Omental fat pad (tissue), 4 donors: ENCODE measurements around the gene MMP17. TPM values are rescaled to one million over a fixed set of nuclear protein-coding genes. Genes with fewer than 3 reads are reported as not detected.
"Not testable (repeated sequence)": the region's sequence is repeated elsewhere in the genome, so short reads cannot be mapped to it uniquely, and the experiment has no call there.

Experiments
- ATAC-seq: fragments of 150-250 bp; one replicate; pipeline ENCODE4 v1.9.1; 2016; ENCODE audit warnings: mild to moderate bottlenecking, moderate library complexity; ENCODE audit not compliant: low FRiP score
- DNase-seq: peaks from one replicate; pipeline ENCODE4 v3.0.0-alpha.2; 2019; ENCODE audit warnings: low spot score
- CTCF ChIP-seq, 3 donors: fragments of 450-650 bp; IDR thresholded peaks; one replicate each; pipeline ENCODE4 v1.5.1; 2016 to 2017; ENCODE audit warnings: antibody characterized with exemption in 3 of 3, mild to moderate bottlenecking in 3 of 3, moderate library complexity in 2 of 3
- total RNA-seq, 4 donors: library from RNA; depleted of rRNA; stranded (reverse); fragments of >200 nt; gene quantifications; one replicate each; pipeline ENCODE4 v1.1.0, GENCODE V29; 2016

MMP17 gene
- total RNA-seq, 4 donors from 2014 or later: 2.3 to 10.9 (median 3.0) TPM

DNA sequence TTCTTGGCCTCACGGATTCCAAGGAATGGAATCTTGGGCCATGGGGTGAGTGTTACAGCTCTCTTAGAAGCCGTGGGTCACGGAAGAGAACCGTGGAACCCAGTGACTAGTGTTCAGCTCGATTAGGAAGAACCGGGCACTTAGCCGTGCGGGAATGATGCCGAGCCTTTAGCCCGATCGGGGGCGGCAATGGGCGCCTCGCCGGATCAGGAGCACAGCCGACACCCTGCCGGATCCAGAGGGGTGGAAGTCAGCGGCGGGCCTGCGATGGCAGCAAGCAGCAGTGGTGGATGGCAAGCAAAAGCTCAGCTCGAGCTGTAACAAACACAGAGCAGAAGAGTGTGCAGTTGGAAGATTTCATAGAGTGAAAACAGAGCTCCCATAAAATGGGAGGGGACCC, 45.1 kb downstream of the MMP17 start:
- DNase-seq (no peak), ATAC-seq (no peak)
- no peak for TF ChIP-seq CTCF (IDR thresholded peaks at IDR 0.05)

GRCh38 chr12:131874972-131875371, 46.8 kb downstream of the MMP17 start:
- not testable (repeated sequence) for DNase-seq, ATAC-seq

- ATAC-seq, DNase-seq: not testable (repeated sequence)
Observed at GRCh38 chr12:131877216-131877615, 49.0 kb downstream of the MMP17 start.

DNA sequence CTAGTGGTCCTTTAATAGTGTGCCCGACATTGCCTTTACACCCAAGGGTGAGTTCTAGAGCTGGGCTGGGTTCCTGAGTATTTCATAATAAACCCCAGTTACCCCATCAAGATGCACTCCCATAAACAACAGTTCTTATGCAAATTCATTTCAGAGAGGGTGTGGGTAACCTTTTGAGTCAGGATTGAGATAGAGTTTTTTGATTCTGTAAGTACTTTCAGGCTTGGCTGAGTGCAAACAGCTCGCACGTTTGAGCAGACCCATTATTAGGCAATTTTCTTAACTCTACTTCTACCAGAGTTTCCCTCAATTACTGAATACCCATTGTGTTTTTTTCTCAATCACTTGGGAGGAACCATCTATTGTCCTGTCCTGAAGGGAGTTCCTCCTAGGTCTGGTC, 50.2 kb downstream of the MMP17 start:
- DNase-seq, ATAC-seq: not testable (repeated sequence)

- no peak for TF ChIP-seq CTCF (IDR thresholded peaks at IDR 0.05)
- DNase-seq (no peak), ATAC-seq (no peak)
Observed at GRCh38 chr12:131882804-131883520, 54.8 kb downstream of the MMP17 start.

GRCh38 chr12:131883521-131883900, 55.3 kb downstream of the MMP17 start:
- DNase-seq (no peak), ATAC-seq (no peak)
- TF ChIP-seq CTCF (IDR thresholded peaks at IDR 0.05): no peak

- DNase-seq, ATAC-seq: not testable (repeated sequence)
Observed at GRCh38 chr12:131885076-131885475, 56.9 kb downstream of the MMP17 start.

GRCh38 chr12:131885543-131886057, 57.4 kb downstream of the MMP17 start:
- DNase-seq (no peak), ATAC-seq (no peak)
- TF ChIP-seq CTCF (IDR thresholded peaks at IDR 0.05): no peak

- ATAC-seq, DNase-seq: not testable (repeated sequence)
Observed at GRCh38 chr12:131891722-131892121, 63.5 kb downstream of the MMP17 start.
